H1 (cell line): Measurements from ENCODE around the gene DGKI.

Experiments
- BACH1 ChIP-seq: IDR thresholded peaks from 2 replicates; pipeline ENCODE4 v1.6.1; 2012; ENCODE audit warnings: low read length, improper control_type of control experiment
- CHD1 ChIP-seq: IDR thresholded peaks from 2 replicates; pipeline ENCODE4 v1.6.1; 2012; ENCODE audit warnings: low read depth, low read length, improper control_type of control experiment
- GABPA ChIP-seq: IDR thresholded peaks from 2 replicates; pipeline ENCODE4 v1.6.1; 2011; ENCODE audit warnings: mild to moderate bottlenecking, low read length, moderate library complexity, borderline replicate concordance; ENCODE audit not compliant: insufficient read depth
- TF ChIP-seq, protein P1 (sequence below): IDR thresholded peaks from 2 replicates; pipeline ENCODE4 v1.6.1; 2012; ENCODE audit warnings: inconsistent platforms
- TF ChIP-seq, protein P2 (sequence below), 3 experiments: IDR thresholded peaks; 1 replicate in 2 of 3; 2 replicates in 1 of 3; pipeline versions ENCODE4 v1.5.1 to v1.6.1; 2011; ENCODE audit warnings: low read length in 3 of 3, mild to moderate bottlenecking in 3 of 3, inconsistent platforms in 2 of 3, low read depth in 1 of 3, moderate library complexity in 1 of 3; ENCODE audit not compliant: insufficient read depth in 1 of 3; ENCODE audit errors: control extremely low read depth in 1 of 3

DNA sequence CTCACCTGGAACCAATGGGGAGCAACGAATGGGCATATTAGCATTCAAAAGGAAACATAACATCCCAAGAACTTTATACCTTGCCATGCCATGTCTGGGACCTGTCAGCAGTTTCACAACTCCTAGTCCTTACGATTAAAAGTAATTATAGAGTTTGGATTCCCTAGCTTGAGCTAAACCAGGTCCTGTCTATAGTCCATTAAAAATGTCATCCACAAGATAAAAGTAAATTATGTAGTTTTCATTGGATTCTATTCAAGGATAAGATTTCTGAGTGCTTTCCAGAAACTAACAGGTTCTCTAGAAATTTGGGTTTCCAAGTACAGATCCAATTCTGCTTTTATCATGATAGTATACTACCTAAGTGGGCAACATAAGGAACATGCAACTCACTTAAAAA lies 339.7 kb downstream of the DGKI start:
- no peak for TF ChIP-seq CHD1
- TF ChIP-seq, protein P1, sequence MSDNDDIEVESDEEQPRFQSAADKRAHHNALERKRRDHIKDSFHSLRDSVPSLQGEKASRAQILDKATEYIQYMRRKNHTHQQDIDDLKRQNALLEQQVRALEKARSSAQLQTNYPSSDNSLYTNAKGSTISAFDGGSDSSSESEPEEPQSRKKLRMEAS = no peak
- TF ChIP-seq, protein P2, sequence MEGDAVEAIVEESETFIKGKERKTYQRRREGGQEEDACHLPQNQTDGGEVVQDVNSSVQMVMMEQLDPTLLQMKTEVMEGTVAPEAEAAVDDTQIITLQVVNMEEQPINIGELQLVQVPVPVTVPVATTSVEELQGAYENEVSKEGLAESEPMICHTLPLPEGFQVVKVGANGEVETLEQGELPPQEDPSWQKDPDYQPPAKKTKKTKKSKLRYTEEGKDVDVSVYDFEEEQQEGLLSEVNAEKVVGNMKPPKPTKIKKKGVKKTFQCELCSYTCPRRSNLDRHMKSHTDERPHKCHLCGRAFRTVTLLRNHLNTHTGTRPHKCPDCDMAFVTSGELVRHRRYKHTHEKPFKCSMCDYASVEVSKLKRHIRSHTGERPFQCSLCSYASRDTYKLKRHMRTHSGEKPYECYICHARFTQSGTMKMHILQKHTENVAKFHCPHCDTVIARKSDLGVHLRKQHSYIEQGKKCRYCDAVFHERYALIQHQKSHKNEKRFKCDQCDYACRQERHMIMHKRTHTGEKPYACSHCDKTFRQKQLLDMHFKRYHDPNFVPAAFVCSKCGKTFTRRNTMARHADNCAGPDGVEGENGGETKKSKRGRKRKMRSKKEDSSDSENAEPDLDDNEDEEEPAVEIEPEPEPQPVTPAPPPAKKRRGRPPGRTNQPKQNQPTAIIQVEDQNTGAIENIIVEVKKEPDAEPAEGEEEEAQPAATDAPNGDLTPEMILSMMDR (IDR thresholded peaks at IDR 0.05; ENCODE audit: control extremely low read depth in 1 of 3, insufficient read depth in 1 of 3, low read depth in 1 of 3, low read length in 3 of 3) = no peak
- no peak for TF ChIP-seq BACH1
- no peak for TF ChIP-seq GABPA
